ENCODE data around the gene ABLIM1. TPM values are rescaled to one million over a fixed set of nuclear protein-coding genes. Genes with fewer than 3 reads are reported as not detected.

ABLIM1 gene
- total RNA-seq, 1 experiment from 2014 or later = 274 TPM

GRCh38 chr10:114498413-114499111 lies 159.5 kb downstream of the ABLIM1 start:
- DNase-seq (ENCODE audit: low read depth, low spot score) = no peak
- ATAC-seq = no peak
- Histone ChIP-seq H3K4me1 (ENCODE audit: control insufficient read depth, insufficient read depth, low read length) (no peaks in the 10 kb centered on the region), H3K27ac (ENCODE audit: low read length) (no peak overlapping the region), H3K4me3 (ENCODE audit: low read depth in 2 of 2, low read length in 2 of 2) (no peak overlapping the region), H3K27me3 (ENCODE audit: control insufficient read depth, insufficient read depth, low read length) (no peaks in the 10 kb centered on the region), H3K36me3 (ENCODE audit: control insufficient read depth, insufficient read depth, low read length) (no peaks in the 10 kb centered on the region), H3K9me3 (ENCODE audit: control insufficient read depth, insufficient read depth, low read depth, low read length) (no peaks in the 10 kb centered on the region)
- TF ChIP-seq TCF7L2 (IDR thresholded peaks at IDR 0.05; ENCODE audit: low read depth, low read length) (no peak), REST (IDR thresholded peaks at IDR 0.05; ENCODE audit: insufficient read depth in 1 of 2, low read depth in 2 of 2, low read length in 1 of 2) (no peak), SIN3A (IDR thresholded peaks at IDR 0.05; ENCODE audit: borderline replicate concordance, insufficient read depth, low read depth, low read length) (no peak), CTCF (IDR thresholded peaks at IDR 0.05) (no peak)
- intact Hi-C loops (cut with micrococcal nuclease; ENCODE audit: unreplicated experiment) = no loop called here
- in situ Hi-C loops (cut with HindIII; ENCODE audit: low pct_unique_long_range_greater_than_20kb, low sequenced_read_pairs) = no loop called here
- BruUV-seq (replicated peaks) = no TSS peak
- ChIA-PET POLR2A (no interaction called here), CTCF (no interaction called here)

- TF ChIP-seq CTCF (IDR thresholded peaks at IDR 0.05) = no peak
- no peak for TF ChIP-seq SIN3A (IDR thresholded peaks at IDR 0.05; ENCODE audit: borderline replicate concordance, insufficient read depth, low read depth, low read length)
- TF ChIP-seq REST (IDR thresholded peaks at IDR 0.05; ENCODE audit: insufficient read depth in 1 of 2, low read depth in 2 of 2, low read length in 1 of 2) = no peak
- TF ChIP-seq POLR2AphosphoS5 (IDR thresholded peaks at IDR 0.05; ENCODE audit: low read depth, low read length) = no peak
- TF ChIP-seq TCF7L2 (IDR thresholded peaks at IDR 0.05; ENCODE audit: low read depth, low read length) = no peak
- ChIA-PET POLR2A (no interaction called here), CTCF (no interaction called here)
- H3K9me3 ChIP-seq (ENCODE audit: control insufficient read depth, insufficient read depth, low read depth, low read length) = no peaks in the 10 kb centered on the region
- no peak for DNase-seq (ENCODE audit: low read depth, low spot score)
- in situ Hi-C loops (cut with HindIII; ENCODE audit: low pct_unique_long_range_greater_than_20kb, low sequenced_read_pairs) (no loop called here), intact Hi-C loops (cut with micrococcal nuclease; ENCODE audit: unreplicated experiment) (no loop called here)
- no peak for ATAC-seq
- 0 out of 2 replicates have a peak, but pooled peaks cover 3% of the 10 kb centered on the region for H3K36me3 ChIP-seq (ENCODE audit: control insufficient read depth, insufficient read depth, low read length)
- BruUV-seq (replicated peaks) = no TSS peak
- no peak overlapping the region for H3K4me3 ChIP-seq (ENCODE audit: low read depth in 2 of 2, low read length in 2 of 2)
- no peak overlapping the region for H3K27ac ChIP-seq (ENCODE audit: low read length)
- H3K27me3 ChIP-seq (ENCODE audit: control insufficient read depth, insufficient read depth, low read length) = no peaks in the 10 kb centered on the region
- H3K4me1 ChIP-seq (ENCODE audit: control insufficient read depth, insufficient read depth, low read length) = peaks cover 11% of the 10 kb centered on the region
Measured at GRCh38 chr10:114495303-114495702, 162.8 kb downstream of the ABLIM1 start.

All from Panc1 (cell line).